NT2/D1 (cell line): Measurements from ENCODE around the gene PLCB1.

Experiments used
- SUZ12 ChIP-seq: IDR thresholded peaks from 2 replicates; pipeline ENCODE4 v1.6.1; 2011; ENCODE audit not compliant: insufficient read length, insufficient read depth; ENCODE audit errors: extremely low read depth
- YY1 ChIP-seq: IDR thresholded peaks from 2 replicates; pipeline ENCODE4 v1.6.1; 2011; ENCODE audit not compliant: insufficient read length, insufficient read depth
- ZNF274 ChIP-seq: IDR thresholded peaks from 2 replicates; pipeline ENCODE4 v1.6.1; 2011; ENCODE audit warnings: mild to moderate bottlenecking, low read depth, low read length

DNA sequence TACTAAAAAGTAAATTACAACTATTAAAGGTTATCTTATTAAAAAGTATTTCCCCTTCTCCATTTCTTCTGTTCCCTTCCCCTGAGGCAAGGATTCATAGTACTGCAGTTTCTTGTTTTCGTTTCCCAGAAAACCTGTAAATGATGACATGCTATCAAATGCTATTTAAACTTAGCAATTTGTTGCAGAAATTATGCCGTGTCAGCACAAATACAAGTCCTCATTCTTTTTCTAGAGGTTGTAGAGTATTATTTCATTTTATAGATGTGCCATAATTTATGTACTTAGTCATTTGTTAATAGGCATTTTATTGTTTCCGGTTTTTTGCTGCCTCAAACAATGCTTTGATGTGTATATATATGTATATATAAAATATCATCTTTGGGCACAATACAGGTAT is 268.4 kb downstream of the PLCB1 start:
- TF ChIP-seq ZNF274: no peak
- no peak for TF ChIP-seq YY1
- TF ChIP-seq SUZ12: no peak
